B cell (primary cell): ENCODE data around the gene ZMPSTE24. TPM values are rescaled to one million over a fixed set of nuclear protein-coding genes. Genes with fewer than 3 reads are reported as not detected.

Source experiments
- ATAC-seq: fragments of 200-7000 bp; cut with Tn5 transposase; one replicate; pipeline ENCODE4 v1.10.0; 2021; ENCODE audit warnings: low read depth, mild to moderate bottlenecking, moderate number of reproducible peaks, moderate library complexity
- CTCF ChIA-PET: fragments of 350-600 bp; sonication (Branson Sonifier 250); formaldehyde crosslinking; loops from one replicate; lab custom pipeline; 2021; ENCODE audit warnings: antibody characterized with exemption, inconsistent platforms; lab: Charles Lee
- POLR2A ChIA-PET: fragments of 350-600 bp; sonication (Branson Sonifier 250); formaldehyde crosslinking; loops from one replicate; lab custom pipeline; 2021; ENCODE audit warnings: antibody characterized with exemption; lab: Charles Lee
- DNase-seq: peaks from one replicate; pipeline ENCODE4 v3.0.0; 2013
- H2AFZ ChIP-seq: 2 replicates; pipeline ENCODE4 v1.6.1; 2012; ENCODE audit warnings: mild to moderate bottlenecking, low read depth, low read length; ENCODE audit not compliant: insufficient read depth, poor library complexity, severe bottlenecking
- H3K27ac ChIP-seq, 2 donors: 1 replicate in 1 of 2; 2 replicates in 1 of 2; pipeline ENCODE4 v1.5.1; 2012 to 2013; ENCODE audit warnings: low read length in 2 of 2, mild to moderate bottlenecking in 2 of 2, moderate library complexity in 1 of 2
- H3K27me3 ChIP-seq, 4 experiments: fragments of 200-600 bp in 1 of 4; sonication (generic) in 1 of 4; replicated peaks in 1 of 4; 1 replicate in 2 of 4; 2 replicates in 2 of 4; pipeline versions ENCODE4 v1.6.1 to v1.7.0; 2013 to 2016; ENCODE audit warnings: low read length in 3 of 4, mild to moderate bottlenecking in 2 of 4, mixed read lengths in 1 of 4, moderate library complexity in 1 of 4; ENCODE audit not compliant: insufficient read depth in 4 of 4, control insufficient read depth in 3 of 4; ENCODE audit errors: control extremely low read depth in 1 of 4
- H3K36me3 ChIP-seq, 2 experiments: replicated peaks in 1 of 2; 1 replicate in 1 of 2; 2 replicates in 1 of 2; pipeline versions ENCODE4 v1.6.1 to v1.7.1; 2013; ENCODE audit warnings: low read length in 1 of 2; ENCODE audit not compliant: insufficient read depth in 2 of 2, control insufficient read depth in 1 of 2; ENCODE audit errors: control extremely low read depth in 1 of 2, extremely low read depth in 1 of 2
- H3K4me1 ChIP-seq, 2 donors: fragments of 200-600 bp in 1 of 2; sonication (generic) in 1 of 2; 1 replicate in 1 of 2; 2 replicates in 1 of 2; pipeline versions ENCODE4 v1.5.1 to v1.6.1; 2013 to 2017; ENCODE audit warnings: low read length in 2 of 2; ENCODE audit not compliant: control insufficient read depth in 2 of 2, insufficient read depth in 2 of 2
- H3K4me2 ChIP-seq: replicated peaks from 2 replicates; pipeline ENCODE3; 2012; ENCODE audit warnings: mild to moderate bottlenecking, low read depth, low read length; ENCODE audit not compliant: poor library complexity, severe bottlenecking
- H3K4me3 ChIP-seq, 5 experiments: fragments of 200-600 bp in 1 of 5; sonication (generic) in 1 of 5; 1 replicate in 3 of 5; 2 replicates in 2 of 5; pipeline versions ENCODE4 v1.5.1 to v1.7.0; 2011 to 2016; ENCODE audit warnings: low read length in 4 of 5, mild to moderate bottlenecking in 4 of 5, low read depth in 2 of 5, control low read depth in 1 of 5, moderate library complexity in 1 of 5; ENCODE audit not compliant: insufficient read depth in 1 of 5; ENCODE audit errors: control extremely low read depth in 1 of 5, extremely low read depth in 1 of 5
- H3K79me2 ChIP-seq: fragments of 200-600 bp; sonication (generic); one replicate; pipeline ENCODE4 v1.6.0; 2016; ENCODE audit warnings: low read length; ENCODE audit not compliant: control insufficient read depth, insufficient read depth
- H3K9ac ChIP-seq: fragments of 200-600 bp; sonication (generic); 2 replicates; pipeline ENCODE4 v1.6.1; 2017; ENCODE audit warnings: mild to moderate bottlenecking, low read length, moderate library complexity
- H3K9me3 ChIP-seq, 3 donors: one replicate each; pipeline versions ENCODE4 v1.6.1 to v1.7.1; 2013; ENCODE audit warnings: low read length in 2 of 3; ENCODE audit not compliant: control insufficient read depth in 2 of 3, insufficient read depth in 1 of 3; ENCODE audit errors: control extremely low read depth in 1 of 3
- H4K20me1 ChIP-seq: 2 replicates; pipeline ENCODE4 v1.6.0; 2012; ENCODE audit warnings: mild to moderate bottlenecking, low read length; ENCODE audit not compliant: insufficient read depth, control insufficient read depth, poor library complexity, severe bottlenecking
- H3K27ac Mint-ChIP-seq: one replicate; pipeline ENCODE4 v1.8.0; 2021; ENCODE audit warnings: mixed read lengths
- H3K27me3 Mint-ChIP-seq: one replicate; pipeline ENCODE4 v1.8.0; 2021; ENCODE audit warnings: mixed read lengths
- H3K4me1 Mint-ChIP-seq: one replicate; pipeline ENCODE4 v1.8.0; 2021; ENCODE audit warnings: mixed read lengths
- H3K4me3 Mint-ChIP-seq: one replicate; pipeline ENCODE4 v1.8.0; 2021; ENCODE audit warnings: mixed read lengths
- H3K9me3 Mint-ChIP-seq: one replicate; pipeline ENCODE4 v1.8.0; 2022; ENCODE audit warnings: mixed read lengths; ENCODE audit not compliant: insufficient read depth
- EZH2 ChIP-seq: IDR thresholded peaks from 2 replicates; pipeline ENCODE4 v1.6.1; 2012; ENCODE audit warnings: borderline replicate concordance, low read depth, mild to moderate bottlenecking, moderate library complexity, low read length; ENCODE audit not compliant: insufficient read depth, poor library complexity, severe bottlenecking
- WGBS: methylation state at CpG from one replicate; pipeline ENCODE4 v1.1.5; 2013; ENCODE audit warnings: missing lambda C conversion rate; ENCODE audit not compliant: insufficient coverage; 5-methylcytosine and 5-hydroxymethylcytosine counted together
- intact Hi-C: fragments of 100-400 bp; cut with micrococcal nuclease; formaldehyde crosslinking; loops from one replicate; pipeline ENCODE4 v1.10.0; 2022
- polyA plus RNA-seq: library from polyadenylated mRNA; depleted of rRNA; stranded (reverse); fragments of >200 nt; gene quantifications from 2 replicates; pipeline ENCODE4 v1.2.3, GENCODE V29; 2012
- total RNA-seq, 2 donors: library from RNA; stranded (reverse); fragments of 120-200 nt in 1 of 2; gene quantifications; 1 replicate in 1 of 2; 2 replicates in 1 of 2; pipeline versions ENCODE4 v1.2.3 to v1.2.4, GENCODE V29; 2013 to 2022
- TF ChIP-seq, protein P1 (sequence below): fragments of 200-600 bp; IDR thresholded peaks from one replicate; pipeline ENCODE4 v1.8.0; 2022; ENCODE audit warnings: antibody characterized with exemption, mild to moderate bottlenecking

The ZMPSTE24 gene
- total and polyA plus RNA-seq, 2 donors (not counting 1 experiment from before 2014, with no cell fraction given): 3.5 to 18.5 TPM

GRCh38 chr1:40309374-40310128 is 51.5 kb downstream of the ZMPSTE24 start:
- intact Hi-C loops: no loop called here
- no peak for TF ChIP-seq EZH2
- TF ChIP-seq, protein P1, sequence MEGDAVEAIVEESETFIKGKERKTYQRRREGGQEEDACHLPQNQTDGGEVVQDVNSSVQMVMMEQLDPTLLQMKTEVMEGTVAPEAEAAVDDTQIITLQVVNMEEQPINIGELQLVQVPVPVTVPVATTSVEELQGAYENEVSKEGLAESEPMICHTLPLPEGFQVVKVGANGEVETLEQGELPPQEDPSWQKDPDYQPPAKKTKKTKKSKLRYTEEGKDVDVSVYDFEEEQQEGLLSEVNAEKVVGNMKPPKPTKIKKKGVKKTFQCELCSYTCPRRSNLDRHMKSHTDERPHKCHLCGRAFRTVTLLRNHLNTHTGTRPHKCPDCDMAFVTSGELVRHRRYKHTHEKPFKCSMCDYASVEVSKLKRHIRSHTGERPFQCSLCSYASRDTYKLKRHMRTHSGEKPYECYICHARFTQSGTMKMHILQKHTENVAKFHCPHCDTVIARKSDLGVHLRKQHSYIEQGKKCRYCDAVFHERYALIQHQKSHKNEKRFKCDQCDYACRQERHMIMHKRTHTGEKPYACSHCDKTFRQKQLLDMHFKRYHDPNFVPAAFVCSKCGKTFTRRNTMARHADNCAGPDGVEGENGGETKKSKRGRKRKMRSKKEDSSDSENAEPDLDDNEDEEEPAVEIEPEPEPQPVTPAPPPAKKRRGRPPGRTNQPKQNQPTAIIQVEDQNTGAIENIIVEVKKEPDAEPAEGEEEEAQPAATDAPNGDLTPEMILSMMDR: no peak
- no peak overlapping the region for H3K4me3 Mint-ChIP-seq
- H3K27ac Mint-ChIP-seq: no peak overlapping the region
- no peaks in the 10 kb centered on the region for H3K9me3 ChIP-seq
- peaks cover 33% of the 10 kb centered on the region for H3K4me1 Mint-ChIP-seq
- H3K79me2 ChIP-seq: no peaks in the 10 kb centered on the region
- no peaks in the 10 kb centered on the region for H3K27me3 Mint-ChIP-seq
- no peak for DNase-seq
- H3K4me2 ChIP-seq: no peak overlapping the region
- H3K27ac ChIP-seq: no peak overlapping the region
- H3K9me3 Mint-ChIP-seq: no peaks in the 10 kb centered on the region
- no peak overlapping the region for H3K4me3 ChIP-seq
- ChIA-PET CTCF (interaction anchor here (0.8 kb wide), 2 partner anchors 35 to 165 kb away, joined by 3 read pairs; no protein-coding TSS in a partner anchor), POLR2A (no interaction called here)
- H3K27me3 ChIP-seq: no peaks in the 10 kb centered on the region
- H4K20me1 ChIP-seq: no peaks in the 10 kb centered on the region
- 94% methylated on average over 5 of the region's 8 CpGs for WGBS
- no peak overlapping the region for H2AFZ ChIP-seq
- no peak overlapping the region for H3K9ac ChIP-seq
- H3K36me3 ChIP-seq: no peaks in the 10 kb centered on the region
- ATAC-seq: no peak
- H3K4me1 ChIP-seq: peaks cover 30% of the 10 kb centered on the region in 2 donors

- no peak overlapping the region for H3K4me3 ChIP-seq
- Mint-ChIP-seq H3K9me3 (no peaks in the 10 kb centered on the region), H3K4me1 (peaks cover 38% of the 10 kb centered on the region), H3K27me3 (no peaks in the 10 kb centered on the region), H3K4me3 (no peak overlapping the region), H3K27ac (no peak overlapping the region)
- no peak overlapping the region for H2AFZ ChIP-seq
- CTCF ChIA-PET: interaction anchor here (0.8 kb wide), 2 partner anchors 34 to 166 kb away, joined by 3 read pairs; no protein-coding TSS in a partner anchor
- peaks cover 35% of the 10 kb centered on the region in 2 donors for H3K4me1 ChIP-seq
- no peaks in the 10 kb centered on the region for H4K20me1 ChIP-seq
- no peaks in the 10 kb centered on the region for H3K9me3 ChIP-seq
- no peak overlapping the region for H3K9ac ChIP-seq
- intact Hi-C loops: no loop called here
- no peak for DNase-seq
- H3K27ac ChIP-seq: no peak overlapping the region
- no peak for ATAC-seq
- no peak overlapping the region for H3K4me2 ChIP-seq
- H3K27me3 ChIP-seq: no peaks in the 10 kb centered on the region
- no peaks in the 10 kb centered on the region for H3K36me3 ChIP-seq
- H3K79me2 ChIP-seq: no peaks in the 10 kb centered on the region
- POLR2A ChIA-PET: no interaction called here
- 83% methylated on average over 2 of the region's 2 CpGs for WGBS
- TF ChIP-seq EZH2: no peak
- TF ChIP-seq, protein P1: no peak
Measured at GRCh38 chr1:40310129-40310461, 52.1 kb downstream of the ZMPSTE24 start.
